PC-3 (cell line): ENCODE measurements around the gene DNM2.

Experiments
- CTCF ChIP-seq: fragments of 300-600 bp; sonication (generic); conservative IDR thresholded peaks from 2 replicates; pipeline ENCODE4 v1.5.1; 2017; ENCODE audit warnings: antibody characterized with exemption, low read depth, mild to moderate bottlenecking, low read length
- EZH2 ChIP-seq: fragments of 300-600 bp; sonication (generic); IDR thresholded peaks from one replicate; pipeline ENCODE4 v1.6.1; 2017; ENCODE audit warnings: antibody characterized with exemption, mild to moderate bottlenecking, low read length; ENCODE audit not compliant: unreplicated experiment

- no peak for TF ChIP-seq CTCF
- no peak for TF ChIP-seq EZH2
Observed at GRCh38 chr19:10805065-10805757, 87.3 kb downstream of the DNM2 start.
